GM13977 (cell line): ENCODE results near the gene UBIAD1.

Source experiments
- DNase-seq: peaks from one replicate; pipeline ENCODE4 v3.0.0; 2012; ENCODE audit warnings: low spot score
- in situ Hi-C: fragments of 300-500 bp; cut with MboI; formaldehyde crosslinking; loops from one replicate; pipeline ENCODE4 v1.12.0; 2022; ENCODE audit warnings: low sequenced_read_pairs, low pct_unique_long_range_greater_than_20kb, mixed read lengths, inconsistent platforms; ENCODE audit not compliant: unreplicated experiment
- TF ChIP-seq, protein P1 (sequence below): IDR thresholded peaks from 2 replicates; pipeline ENCODE4 v1.5.1; 2012; ENCODE audit warnings: mild to moderate bottlenecking, control low read depth; ENCODE audit not compliant: insufficient read depth; ENCODE audit errors: extremely low read depth, missing control alignments

UBIAD1 gene

DNA sequence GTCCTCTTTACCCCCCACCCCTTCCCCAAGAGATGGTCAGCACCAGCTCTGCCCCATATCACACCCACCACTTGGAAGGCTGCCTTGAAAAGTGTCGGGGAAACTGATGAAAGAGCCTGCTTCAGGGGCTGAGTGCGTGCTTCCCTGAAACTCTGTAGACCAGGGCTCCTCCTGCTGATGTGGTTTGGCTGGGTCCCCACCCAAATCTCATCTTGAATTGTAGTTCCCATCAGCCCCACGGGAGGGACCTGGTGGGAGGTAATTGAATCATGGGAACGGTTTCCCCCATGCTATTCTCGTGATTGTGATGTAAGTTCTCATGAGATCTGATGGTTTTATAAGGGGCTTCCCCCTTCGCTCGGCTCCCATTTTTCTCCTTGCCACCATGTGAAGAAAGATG is 36.4 kb downstream of the UBIAD1 start:
- in situ Hi-C loops, result no loop called here
- no peak for DNase-seq

DNA sequence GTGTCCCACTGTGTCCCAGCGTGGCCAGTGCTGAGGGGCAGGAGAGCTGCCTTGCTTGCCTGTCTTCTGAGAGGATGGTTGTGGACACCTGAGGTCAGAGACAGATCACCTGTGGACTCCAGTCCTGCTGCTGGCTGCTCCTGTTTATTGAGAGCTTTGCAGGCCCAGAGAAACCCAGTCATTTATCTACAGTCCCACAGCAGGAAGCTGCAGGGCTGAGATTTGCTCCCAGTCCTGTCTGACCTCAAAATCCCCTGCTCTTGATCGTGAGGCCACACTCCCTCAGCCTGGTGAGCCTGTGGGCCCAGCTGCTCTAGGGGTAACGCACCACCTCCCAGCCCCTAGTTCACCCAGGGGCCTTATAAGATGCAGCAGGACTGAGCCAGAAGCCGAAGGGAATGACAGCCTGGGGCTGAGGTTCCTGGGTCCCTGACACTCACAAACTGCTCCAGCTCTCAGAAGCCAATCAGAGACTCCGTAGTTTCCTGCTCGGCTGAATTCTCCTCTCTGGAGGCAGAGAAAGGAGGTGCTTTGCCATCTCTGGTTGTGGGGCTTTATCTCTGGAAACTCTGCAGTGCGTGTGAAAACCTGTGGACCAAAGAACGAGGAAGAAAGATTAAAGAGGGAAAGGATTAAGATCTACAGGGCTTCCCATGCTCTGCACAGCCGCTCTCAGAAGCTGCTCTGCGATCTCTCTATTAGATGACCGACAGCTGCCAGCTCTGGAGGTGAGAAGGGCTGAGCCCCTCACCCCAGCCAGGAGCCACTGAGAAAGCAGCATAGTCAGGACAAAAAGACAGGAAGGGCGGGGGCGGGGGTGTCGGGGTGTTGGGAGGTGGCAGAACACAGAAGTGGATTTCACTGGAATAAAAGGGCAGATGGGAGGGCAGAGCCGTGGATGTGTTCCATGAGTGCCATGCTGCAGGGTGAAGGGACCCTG is 39.1 kb downstream of the UBIAD1 start:
- in situ Hi-C loops, result no loop called here
- DNase-seq, result no peak
- TF ChIP-seq, protein P1, sequence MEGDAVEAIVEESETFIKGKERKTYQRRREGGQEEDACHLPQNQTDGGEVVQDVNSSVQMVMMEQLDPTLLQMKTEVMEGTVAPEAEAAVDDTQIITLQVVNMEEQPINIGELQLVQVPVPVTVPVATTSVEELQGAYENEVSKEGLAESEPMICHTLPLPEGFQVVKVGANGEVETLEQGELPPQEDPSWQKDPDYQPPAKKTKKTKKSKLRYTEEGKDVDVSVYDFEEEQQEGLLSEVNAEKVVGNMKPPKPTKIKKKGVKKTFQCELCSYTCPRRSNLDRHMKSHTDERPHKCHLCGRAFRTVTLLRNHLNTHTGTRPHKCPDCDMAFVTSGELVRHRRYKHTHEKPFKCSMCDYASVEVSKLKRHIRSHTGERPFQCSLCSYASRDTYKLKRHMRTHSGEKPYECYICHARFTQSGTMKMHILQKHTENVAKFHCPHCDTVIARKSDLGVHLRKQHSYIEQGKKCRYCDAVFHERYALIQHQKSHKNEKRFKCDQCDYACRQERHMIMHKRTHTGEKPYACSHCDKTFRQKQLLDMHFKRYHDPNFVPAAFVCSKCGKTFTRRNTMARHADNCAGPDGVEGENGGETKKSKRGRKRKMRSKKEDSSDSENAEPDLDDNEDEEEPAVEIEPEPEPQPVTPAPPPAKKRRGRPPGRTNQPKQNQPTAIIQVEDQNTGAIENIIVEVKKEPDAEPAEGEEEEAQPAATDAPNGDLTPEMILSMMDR, result no peak

More for the DNA sequence above, 36.4 kb downstream of the UBIAD1 start:
- TF ChIP-seq, protein P1, result no peak

DNA sequence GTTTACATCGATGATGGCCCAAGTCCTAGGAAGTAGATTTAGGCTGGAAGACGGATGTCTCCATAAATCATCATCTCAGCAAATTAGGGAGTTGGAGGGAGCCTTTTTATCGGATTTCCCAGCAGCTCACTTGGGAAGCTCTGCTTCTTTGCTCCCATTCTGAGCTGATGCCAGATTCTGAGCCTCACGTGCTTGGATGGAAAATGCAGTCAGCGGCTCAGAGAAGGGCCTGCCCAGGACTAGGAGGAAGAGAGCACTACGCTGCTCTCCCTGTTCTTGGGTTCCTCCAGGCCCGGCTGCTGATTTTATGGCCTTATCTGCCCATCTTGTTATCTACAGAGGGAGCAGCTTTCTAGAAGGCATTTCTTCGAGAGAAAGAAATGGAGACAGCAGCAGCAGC is 42.0 kb downstream of the UBIAD1 start:
- in situ Hi-C loops, result no loop called here
- no peak for DNase-seq
- TF ChIP-seq, protein P1, result no peak

DNA sequence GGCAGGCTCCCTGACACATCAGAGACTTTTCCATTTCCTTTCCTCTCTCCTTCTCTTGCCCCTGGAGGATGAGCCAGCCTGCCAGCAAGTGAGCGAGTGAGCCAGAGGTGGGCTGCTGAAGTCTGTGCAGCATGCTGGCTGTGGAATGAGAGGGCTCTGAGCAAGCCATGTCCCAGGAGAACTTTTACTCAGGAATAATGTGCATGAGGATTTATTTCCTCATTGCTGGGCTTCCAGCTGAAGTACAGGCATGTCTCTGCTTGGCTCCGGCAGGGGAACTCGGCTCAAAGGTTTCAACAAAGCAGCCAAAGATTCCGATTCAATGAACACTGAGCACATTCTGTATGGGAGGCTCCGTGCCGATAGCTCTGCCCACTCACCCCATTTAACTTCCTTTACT is 43.7 kb downstream of the UBIAD1 start:
- in situ Hi-C loops, result no loop called here

DNA sequence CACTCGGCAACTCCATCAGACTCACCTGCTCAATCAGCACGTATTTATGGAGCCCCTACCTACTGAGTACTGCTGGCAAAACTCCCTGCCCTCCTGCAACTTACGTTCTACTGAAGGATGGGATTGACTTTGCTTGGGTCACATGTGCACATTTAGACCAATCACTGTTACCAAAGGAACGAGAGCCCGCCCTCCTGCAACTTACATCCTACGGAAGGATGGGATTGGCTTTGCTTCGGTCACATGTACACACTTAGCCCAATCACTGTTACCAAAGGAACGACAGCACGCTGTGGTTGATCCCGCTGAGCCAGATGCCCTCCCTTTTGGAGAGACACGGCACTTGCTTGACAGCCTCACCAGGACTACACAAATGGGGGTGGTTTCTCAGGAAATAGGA is 46.0 kb downstream of the UBIAD1 start:
- no peak for DNase-seq
- in situ Hi-C loops, result no loop called here

More for the DNA sequence above, 43.7 kb downstream of the UBIAD1 start:
- TF ChIP-seq, protein P1, result no peak
- no peak for DNase-seq

DNA sequence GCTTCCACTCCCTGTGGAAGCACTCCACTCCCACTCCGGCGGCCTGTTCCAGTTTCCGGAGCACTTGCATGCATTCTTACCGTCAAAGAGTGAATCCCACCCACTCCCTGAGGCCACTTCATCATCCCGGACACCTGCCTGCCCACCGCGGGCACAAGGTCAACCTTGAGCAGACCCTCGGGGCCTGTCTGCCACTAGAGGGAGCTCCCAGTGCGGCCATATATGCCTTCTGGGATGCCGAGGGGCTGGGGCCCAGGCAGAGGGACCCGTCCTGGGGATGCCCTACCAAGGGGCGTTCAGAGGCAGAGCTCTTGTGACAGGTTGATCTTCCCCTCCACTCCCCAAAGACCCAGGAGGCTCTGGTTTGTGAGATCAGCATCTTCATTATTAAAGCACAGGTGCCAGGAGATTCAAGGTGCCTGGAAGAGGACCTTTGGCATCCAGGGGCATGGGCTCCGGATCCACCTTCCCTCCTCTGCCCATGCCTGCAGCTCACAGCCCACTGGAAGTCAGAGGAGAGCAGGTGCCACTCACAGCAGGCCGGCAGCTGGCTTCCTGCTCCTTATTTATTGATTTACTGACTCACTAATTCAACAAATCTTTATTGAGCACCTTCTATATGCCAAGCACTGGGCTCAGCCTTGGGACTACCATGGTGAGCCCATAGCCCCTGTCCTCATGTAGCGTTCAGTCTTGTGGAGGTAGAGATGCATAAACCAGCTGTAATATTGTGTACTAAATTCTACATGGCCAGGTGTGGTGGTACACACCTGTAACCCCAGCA is 47.3 kb downstream of the UBIAD1 start:
- TF ChIP-seq, protein P1, result peak; percentile 92
- peak; percentile 75 for DNase-seq
- in situ Hi-C loops, result no loop called here

More for the DNA sequence above, 46.0 kb downstream of the UBIAD1 start:
- TF ChIP-seq, protein P1, result no peak
